Measurements from ENCODE around the gene GPAT2.

GRCh38 chr2:96073170-96073775, 38.6 kb upstream of the GPAT2 start:
- no peak for TF ChIP-seq ZBTB33 (CRISPR knock-in tag; IDR thresholded peaks at IDR 0.05)
- TF ChIP-seq ATF2 (CRISPR knock-in tag; IDR thresholded peaks at IDR 0.05): no peak
- no peak for TF ChIP-seq CREB1 (IDR thresholded peaks at IDR 0.05)
- no peak for TF ChIP-seq CREB1 (CRISPR knock-in tag; IDR thresholded peaks at IDR 0.05)
- no peak for TF ChIP-seq PHF8 (CRISPR knock-in tag; IDR thresholded peaks at IDR 0.05)
- no peak for TF ChIP-seq DBP (CRISPR knock-in tag; IDR thresholded peaks at IDR 0.05; ENCODE audit: not compliant biosample characterization)
- no peak for TF ChIP-seq POLR2A (IDR thresholded peaks at IDR 0.05; ENCODE audit: insufficient read depth in 1 of 2, low read depth in 2 of 2, low read length in 2 of 2)
- TF ChIP-seq PHF20 (CRISPR knock-in tag; IDR thresholded peaks at IDR 0.05): no peak
- TF ChIP-seq KLF9 (CRISPR knock-in tag; IDR thresholded peaks at IDR 0.05; ENCODE audit: low read depth): no peak

Measured in HepG2 (cell line).